NCI-H2196 (cell line): Measurements from ENCODE around the gene RNF208.
A peak's percentile ranks its signal among the peaks of the same experiment; 100 is the strongest.

Experiments
- DNase-seq: peaks from one replicate; lab custom pipeline; 2025; ENCODE audit not compliant: unreplicated experiment; lab: John Stamatoyannopoulos, UW

The RNF208 gene

GRCh38 chr9:137222190-137223077 is at the start of gene RNF208:
TSS of gene RNF208 (minus strand) at chr9:137222240. CDS start at chr9:137221212, 1,028 bp downstream.
- DNase-seq: no peak

GRCh38 chr9:137271696-137272076 is 49.6 kb upstream of the RNF208 start:
- DNase-seq: no peak

- no peak for DNase-seq
Observed at GRCh38 chr9:137270929-137271695, 49.1 kb upstream of the RNF208 start.

DNA sequence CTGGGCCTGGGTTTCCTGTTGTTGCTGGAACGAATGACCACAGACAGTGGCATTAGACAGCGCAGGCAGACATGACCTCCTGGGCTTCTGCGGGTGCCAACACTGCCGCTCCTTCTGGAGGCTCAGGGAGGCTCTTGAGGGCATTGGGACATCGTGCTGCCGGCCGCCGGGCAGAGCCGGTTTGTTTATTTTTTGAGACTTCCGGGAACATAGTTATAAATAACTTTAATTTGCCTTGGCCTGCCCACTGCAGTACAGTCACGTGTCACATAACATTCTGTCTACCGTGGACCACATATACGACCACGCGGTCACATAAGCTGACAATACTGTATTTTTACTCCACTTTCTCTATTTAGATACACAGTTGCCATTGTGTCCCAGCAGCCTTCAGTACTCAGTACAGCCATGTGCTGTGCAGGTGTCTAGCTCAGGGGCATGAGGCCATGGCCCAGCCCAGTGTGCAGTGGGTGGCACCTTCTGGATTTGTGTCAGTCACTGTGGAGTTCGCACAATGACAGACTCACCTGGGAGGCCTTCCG is 47.3 kb upstream of the RNF208 start:
- peak; percentile 33 for DNase-seq

GRCh38 chr9:137268538-137269201 is 46.6 kb upstream of the RNF208 start:
- no peak for DNase-seq

DNA sequence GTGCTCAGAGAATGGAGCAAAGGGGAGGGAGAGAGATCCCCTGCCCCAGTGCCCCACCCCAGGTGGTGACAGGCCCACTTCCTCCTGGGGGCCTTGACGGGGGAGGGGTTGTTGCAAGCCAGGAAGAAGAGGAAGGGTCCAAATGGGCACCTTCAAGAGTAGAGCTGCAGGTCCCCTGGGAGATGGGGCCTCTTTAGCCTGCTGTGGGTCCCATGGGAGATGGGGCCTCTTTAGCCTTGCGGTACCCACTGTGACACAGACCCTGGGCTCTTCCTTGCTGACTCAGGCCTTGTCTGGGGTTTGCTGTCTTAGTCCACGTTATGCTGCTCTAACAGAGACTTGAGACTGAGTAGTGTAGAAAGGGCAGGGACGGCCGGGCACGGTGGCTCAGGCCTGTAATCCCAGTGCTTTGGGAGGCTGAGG is 45.9 kb upstream of the RNF208 start:
- no peak for DNase-seq

DNA sequence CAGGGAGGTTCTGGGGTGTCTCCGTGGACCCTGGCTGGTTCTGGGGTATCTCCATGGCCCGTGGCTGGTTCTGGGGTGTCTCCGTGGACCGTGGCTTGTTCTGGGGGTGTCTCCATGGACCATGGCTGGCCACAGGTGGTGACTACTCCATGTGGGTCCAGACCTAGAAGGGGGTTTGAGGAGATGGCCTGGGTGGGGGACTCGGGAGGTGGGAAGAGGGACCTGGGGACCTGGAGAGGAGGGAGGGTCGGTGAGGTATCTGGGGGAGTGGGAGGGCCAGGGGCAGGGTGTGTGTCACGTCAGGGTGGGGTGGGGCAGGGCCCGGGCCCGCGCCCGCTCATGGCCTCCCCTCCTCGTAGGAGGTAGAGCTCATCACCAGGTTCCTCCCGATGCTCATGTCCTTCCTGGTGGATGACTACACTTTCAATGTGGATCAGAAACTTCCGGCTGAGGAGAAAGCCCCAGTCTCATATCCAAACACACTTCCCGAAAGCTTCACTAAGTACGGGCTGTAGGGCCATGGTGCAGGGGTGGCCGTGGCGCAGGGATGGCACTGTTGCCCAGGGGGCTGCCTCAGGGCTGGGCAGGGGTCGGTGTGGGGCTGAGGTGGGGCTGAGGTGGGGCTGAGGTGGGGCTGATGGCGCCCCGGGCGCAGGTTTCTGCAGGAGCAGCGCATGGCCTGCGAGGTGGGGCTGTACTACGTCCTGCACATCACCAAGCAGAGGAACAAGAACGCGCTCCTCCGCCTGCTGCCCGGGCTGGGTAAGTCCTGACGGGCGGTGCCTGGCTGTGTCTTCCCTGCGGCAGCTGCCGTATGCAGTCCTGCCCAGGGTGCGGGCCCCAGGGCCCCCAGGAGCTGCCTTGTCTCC is 44.8 kb upstream of the RNF208 start:
- DNase-seq: no peak

- no peak for DNase-seq
Observed at GRCh38 chr9:137266162-137266527, 44.1 kb upstream of the RNF208 start.

DNA sequence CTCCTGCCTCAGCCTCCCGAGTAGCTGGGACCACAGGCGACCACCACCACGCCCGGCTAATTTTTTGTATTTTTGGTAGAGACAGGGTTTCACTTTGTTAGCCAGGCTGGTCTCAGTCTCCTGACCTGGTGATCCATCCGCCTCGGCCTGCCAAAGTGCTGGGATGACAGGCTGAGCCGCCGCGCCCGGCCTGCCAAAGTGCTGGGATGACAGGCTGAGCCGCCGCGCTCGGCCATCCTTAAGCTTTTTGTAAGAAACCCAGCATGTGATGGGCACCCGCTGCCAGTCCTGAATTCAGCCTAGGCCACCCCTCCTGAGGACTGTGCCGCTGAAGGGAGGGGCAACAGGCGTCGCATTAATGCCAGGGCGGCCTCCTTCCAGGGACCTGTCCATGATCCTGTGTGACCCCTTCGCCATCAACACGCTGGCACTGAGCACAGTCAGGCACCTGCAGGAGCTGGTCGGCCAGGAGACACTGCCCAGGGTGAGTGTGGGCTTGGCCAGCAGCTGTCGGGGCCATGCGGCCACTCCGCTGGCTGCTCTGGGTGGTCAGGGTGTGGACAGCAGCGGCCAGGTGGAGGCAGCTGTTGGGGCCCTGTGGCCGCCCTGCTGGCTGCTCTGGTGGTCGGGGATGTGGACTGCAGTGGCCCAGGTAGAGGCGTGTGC is 43.6 kb upstream of the RNF208 start:
- DNase-seq: no peak

DNA sequence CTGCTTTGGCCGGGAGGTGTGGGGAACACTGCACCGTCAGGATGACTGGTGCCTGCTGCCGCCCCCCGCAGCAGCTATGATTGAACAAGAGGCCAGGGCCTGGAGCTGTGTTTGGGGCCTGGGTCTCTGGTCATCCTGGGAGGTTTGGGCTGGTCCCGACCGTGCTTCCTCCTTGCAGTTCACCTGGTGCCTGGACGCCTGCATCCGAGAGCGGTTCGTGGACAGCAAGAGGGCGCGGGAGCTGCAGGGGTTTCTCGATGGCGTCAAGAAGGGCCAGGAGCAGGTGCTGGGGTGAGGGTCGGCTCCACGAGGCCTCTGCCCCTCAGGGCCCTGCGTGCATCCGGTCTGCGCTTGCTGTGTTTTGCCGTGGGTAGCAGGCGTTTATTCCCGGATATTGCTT is 42.0 kb upstream of the RNF208 start:
- DNase-seq: no peak

- no peak for DNase-seq
Observed at GRCh38 chr9:137263506-137263905, 41.5 kb upstream of the RNF208 start.

GRCh38 chr9:137262909-137263285 is 40.9 kb upstream of the RNF208 start:
- no peak for DNase-seq

DNA sequence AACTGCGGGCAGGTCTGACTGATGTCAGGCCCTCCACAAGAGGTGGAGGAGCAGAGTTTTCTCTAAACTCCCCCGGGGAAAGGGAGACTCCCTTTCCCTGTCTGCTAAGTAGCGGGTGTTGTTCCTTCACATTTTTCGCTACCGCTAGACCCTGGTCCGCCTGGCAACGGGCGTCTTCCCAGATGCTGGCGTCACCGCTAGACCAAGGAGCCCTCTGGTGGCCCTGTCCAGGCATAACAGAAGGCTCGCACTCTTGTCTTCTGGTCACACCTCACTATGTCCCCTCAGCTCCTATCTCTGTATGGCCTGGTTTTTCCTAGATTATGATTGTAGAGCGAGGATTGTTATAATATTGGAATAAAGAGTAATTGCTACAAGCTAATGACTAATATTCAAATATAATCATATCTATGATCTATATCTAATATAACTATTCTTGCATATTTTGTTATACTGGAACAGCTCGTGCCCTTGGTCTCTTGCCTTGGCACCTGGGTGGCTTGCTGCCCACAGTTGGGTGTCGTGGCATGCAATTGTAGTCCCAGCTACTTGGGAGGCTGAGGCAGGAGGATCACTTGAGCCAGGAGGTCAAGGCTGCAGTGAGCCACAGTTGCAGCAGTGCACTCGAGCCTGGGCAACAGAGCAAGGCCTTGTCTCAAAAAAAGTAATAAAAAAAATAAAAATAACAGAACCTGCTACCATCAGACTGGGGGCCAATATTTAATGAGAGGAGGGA is 40.3 kb upstream of the RNF208 start:
- DNase-seq: peak; percentile 14

DNA sequence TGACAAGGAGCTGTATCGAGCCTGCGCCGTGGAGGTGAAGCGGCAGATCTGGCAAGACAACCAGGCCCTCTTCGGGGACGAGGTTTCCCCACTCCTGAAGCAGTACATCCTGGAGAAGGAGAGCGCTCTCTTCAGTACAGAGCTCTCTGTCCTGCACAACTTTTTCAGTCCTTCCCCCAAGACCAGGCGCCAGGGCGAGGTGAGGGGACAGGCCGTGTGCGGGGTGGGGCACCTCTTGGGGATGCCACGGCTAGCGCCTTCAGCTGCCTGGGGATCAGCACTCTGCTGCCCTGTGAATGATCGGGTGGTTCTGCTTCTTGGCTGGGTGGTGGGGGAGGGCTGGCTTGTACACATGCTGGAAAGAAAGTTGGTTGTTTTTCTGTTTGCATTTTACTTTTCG is 34.8 kb upstream of the RNF208 start:
- DNase-seq: no peak

GRCh38 chr9:137256362-137256761 is 34.3 kb upstream of the RNF208 start:
- no peak for DNase-seq

GRCh38 chr9:137255448-137256114 is 33.5 kb upstream of the RNF208 start:
- DNase-seq: peak; percentile 36

DNA sequence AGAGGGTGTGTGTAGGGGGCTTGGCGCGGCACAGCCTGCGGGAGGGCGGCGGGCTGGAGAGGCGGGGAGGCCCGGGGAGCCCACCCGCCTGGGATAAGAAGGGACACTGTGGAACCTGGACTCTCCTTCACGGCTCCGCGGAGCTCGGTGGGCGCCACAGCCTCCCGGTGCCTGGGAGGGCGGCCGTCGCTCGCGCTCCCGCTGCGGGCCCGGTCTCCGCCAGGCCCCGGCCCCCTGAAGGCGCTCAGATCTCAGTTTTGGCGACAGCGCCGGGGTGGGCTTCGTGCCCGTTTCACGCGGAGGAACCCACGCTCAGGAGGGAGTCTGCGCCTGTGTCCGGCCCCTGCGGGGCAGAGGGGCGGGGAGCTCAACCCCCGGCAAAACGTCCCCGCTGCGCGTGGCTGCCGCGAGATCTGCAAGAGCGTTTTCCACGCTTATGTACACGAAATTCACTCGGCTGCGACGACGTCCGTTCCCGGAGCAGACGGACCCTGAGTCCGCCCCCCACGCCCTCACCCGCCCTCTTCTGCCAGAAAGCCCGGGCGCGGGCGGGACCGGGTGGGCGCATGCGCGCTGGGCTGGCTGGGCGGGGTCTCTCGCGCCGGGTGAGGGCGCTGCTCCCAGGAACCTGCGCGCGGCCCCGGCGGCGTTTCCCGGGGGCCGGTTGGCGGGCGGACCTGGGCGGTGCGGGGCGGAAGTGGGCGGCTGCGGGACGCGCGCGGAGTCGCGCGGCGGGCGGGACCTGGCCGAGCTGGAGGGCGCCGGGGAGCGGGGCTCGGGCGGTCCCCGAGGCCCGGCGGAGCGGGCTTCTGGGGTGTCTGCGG is 32.8 kb upstream of the RNF208 start, which contains the start of gene NELFB:
NELFB (plus strand) TSS at position 704 of the 824 bp plus-strand sequence.
- DNase-seq: peak; percentile 92
